HepG2 (cell line): Measurements from ENCODE around the gene TFEC.
"Not testable (repeated sequence)": the region's sequence is repeated elsewhere in the genome, so short reads cannot be mapped to it uniquely, and the experiment has no call there.

Experiments used
- BRF2 ChIP-seq: sonication (generic); formaldehyde crosslinking; IDR thresholded peaks from 2 replicates; pipeline ENCODE4 v1.8.1; 2022; ENCODE audit warnings: mild to moderate bottlenecking, missing genetic modification reagents
- FOXM1 ChIP-seq: sonication (generic); formaldehyde crosslinking; IDR thresholded peaks from 2 replicates; pipeline ENCODE4 v1.5.0; 2020; ENCODE audit warnings: missing genetic modification reagents
- HNRNPK ChIP-seq: fragments of 200-400 bp; formaldehyde crosslinking; IDR thresholded peaks from 2 replicates; pipeline ENCODE4 v1.6.1; 2018; ENCODE audit warnings: low read length, low read depth, moderate library complexity, mild to moderate bottlenecking; ENCODE audit not compliant: poor library complexity, severe bottlenecking
- JUND ChIP-seq: sonication (generic); formaldehyde crosslinking; IDR thresholded peaks from 2 replicates; pipeline ENCODE4 v1.8.0; 2022; ENCODE audit warnings: mild to moderate bottlenecking, missing genetic modification reagents
- ZNF570 ChIP-seq: sonication (generic); formaldehyde crosslinking; IDR thresholded peaks from 2 replicates; pipeline ENCODE4 v1.4.0; 2020; ENCODE audit warnings: mild to moderate bottlenecking, missing genetic modification reagents, borderline replicate concordance
- ZNF607 ChIP-seq: sonication (generic); formaldehyde crosslinking; IDR thresholded peaks from 2 replicates; pipeline ENCODE4 v1.5.1; 2020; ENCODE audit warnings: missing genetic modification reagents, mild to moderate bottlenecking, borderline replicate concordance
- TF ChIP-seq, protein P1 (sequence below): IDR thresholded peaks from 2 replicates; pipeline ENCODE4 v1.6.1; 2016; ENCODE audit warnings: low read depth
- TF ChIP-seq, protein P2 (sequence below): sonication (generic); formaldehyde crosslinking; IDR thresholded peaks from 2 replicates; pipeline ENCODE4 v1.4.0; 2020; ENCODE audit warnings: missing genetic modification reagents

DNA sequence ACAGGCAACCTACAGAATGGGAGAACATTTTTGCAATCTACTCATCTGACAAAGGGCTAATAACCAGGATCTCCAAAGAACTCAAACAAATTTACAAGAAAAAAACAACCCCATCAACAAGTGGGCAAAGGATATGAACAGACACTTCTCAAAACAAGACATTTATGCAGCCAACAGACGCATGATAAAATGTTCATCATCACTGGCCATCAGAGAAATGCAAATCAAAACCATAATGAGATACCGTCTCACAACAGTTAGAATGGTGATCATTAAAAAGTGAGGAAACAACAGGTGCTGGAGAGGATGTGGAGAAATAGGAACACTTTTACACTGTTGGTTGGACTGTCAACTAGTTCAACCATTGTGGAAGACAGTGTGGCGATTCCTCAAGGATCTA, 100.8 kb downstream of the TFEC start:
- TF ChIP-seq ZNF570 (CRISPR knock-in tag); FOXM1 (CRISPR knock-in tag); ZNF607 (CRISPR knock-in tag); JUND (CRISPR knock-in tag); HNRNPK; BRF2 (CRISPR knock-in tag): not testable (repeated sequence)
- TF ChIP-seq, protein P1, sequence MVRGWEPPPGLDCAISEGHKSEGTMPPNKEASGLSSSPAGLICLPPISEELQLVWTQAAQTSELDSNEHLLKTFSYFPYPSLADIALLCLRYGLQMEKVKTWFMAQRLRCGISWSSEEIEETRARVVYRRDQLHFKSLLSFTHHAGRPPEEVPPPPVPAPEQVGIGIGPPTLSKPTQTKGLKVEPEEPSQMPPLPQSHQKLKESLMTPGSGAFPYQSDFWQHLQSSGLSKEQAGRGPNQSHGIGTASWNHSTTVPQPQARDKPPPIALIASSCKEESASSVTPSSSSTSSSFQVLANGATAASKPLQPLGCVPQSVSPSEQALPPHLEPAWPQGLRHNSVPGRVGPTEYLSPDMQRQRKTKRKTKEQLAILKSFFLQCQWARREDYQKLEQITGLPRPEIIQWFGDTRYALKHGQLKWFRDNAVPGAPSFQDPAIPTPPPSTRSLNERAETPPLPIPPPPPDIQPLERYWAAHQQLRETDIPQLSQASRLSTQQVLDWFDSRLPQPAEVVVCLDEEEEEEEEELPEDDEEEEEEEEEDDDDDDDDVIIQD, result not testable (repeated sequence)
- TF ChIP-seq, protein P2, sequence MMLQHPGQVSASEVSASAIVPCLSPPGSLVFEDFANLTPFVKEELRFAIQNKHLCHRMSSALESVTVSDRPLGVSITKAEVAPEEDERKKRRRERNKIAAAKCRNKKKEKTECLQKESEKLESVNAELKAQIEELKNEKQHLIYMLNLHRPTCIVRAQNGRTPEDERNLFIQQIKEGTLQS (CRISPR knock-in tag), result not testable (repeated sequence)
